GM12891 (cell line): ENCODE measurements around the gene ATP8A2.

Experiments used
- PAX5 ChIP-seq: IDR thresholded peaks from 2 replicates; pipeline ENCODE4 v1.6.1; 2011; ENCODE audit warnings: low read length, moderate library complexity, mild to moderate bottlenecking; ENCODE audit not compliant: insufficient read depth, severe bottlenecking
- POLR2A ChIP-seq: IDR thresholded peaks from 2 replicates; pipeline ENCODE4 v1.6.1; 2011; ENCODE audit warnings: low read depth, low read length, control low read depth
- POLR2AphosphoS5 ChIP-seq: IDR thresholded peaks from 2 replicates; pipeline ENCODE4 v1.6.1; 2011; ENCODE audit warnings: low read depth, low read length, control low read depth

DNA sequence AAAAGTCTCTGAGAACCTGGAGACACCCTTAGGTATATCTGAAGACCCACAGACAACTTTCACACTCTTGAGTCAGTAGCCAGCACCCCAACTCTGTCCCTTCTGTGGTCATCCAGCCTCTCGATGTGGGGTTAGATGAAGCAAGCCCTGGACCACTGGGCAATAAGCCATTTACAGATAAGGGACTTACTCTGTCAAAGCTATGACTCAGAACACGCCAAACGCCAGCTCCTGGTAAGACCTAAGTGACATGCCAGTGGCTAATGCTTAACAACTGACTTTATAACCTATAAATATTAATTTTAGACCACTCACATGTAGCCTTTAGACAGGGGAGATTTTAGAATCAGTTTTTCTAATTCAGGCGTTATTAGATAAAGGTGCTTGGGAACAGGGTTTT lies 594.3 kb downstream of the ATP8A2 start:
- TF ChIP-seq POLR2A (no peak), POLR2AphosphoS5 (no peak), PAX5 (no peak)
